Measurements from ENCODE around the gene DHTKD1. TPM values are rescaled to one million over a fixed set of nuclear protein-coding genes. Genes with fewer than 3 reads are reported as not detected.
"Not testable (repeated sequence)": the region's sequence is repeated elsewhere in the genome, so short reads cannot be mapped to it uniquely, and the experiment has no call there.

Gene DHTKD1
- total RNA-seq, 1 donor from 2014 or later, result 31.7 TPM

DNA sequence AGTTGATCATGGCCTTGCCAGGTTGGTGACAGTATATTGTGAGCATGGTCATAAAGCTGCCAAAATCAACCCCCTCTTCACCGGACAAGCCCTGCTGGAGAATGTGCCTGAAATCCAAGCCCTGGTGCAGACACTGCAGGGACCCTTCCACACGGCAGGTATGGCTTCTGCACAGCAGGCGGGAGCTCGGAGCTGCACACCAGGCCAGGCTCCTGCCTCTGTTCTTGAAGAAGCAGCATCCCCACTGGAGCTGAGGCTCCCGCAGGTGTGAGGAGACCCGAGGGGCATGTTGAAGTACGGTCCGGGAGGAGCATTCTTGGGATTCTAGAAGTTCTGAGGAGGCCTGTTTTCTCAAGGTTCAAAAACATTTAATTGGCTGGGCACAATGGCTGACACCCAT, 12.7 kb downstream of the DHTKD1 start:
- Mint-ChIP-seq H3K27ac (ENCODE audit: unreplicated experiment) (no peak overlapping the region), H3K36me3 (ENCODE audit: low read depth, unreplicated experiment) (peaks cover 14% of the 10 kb centered on the region)
- TF ChIP-seq, protein P1, sequence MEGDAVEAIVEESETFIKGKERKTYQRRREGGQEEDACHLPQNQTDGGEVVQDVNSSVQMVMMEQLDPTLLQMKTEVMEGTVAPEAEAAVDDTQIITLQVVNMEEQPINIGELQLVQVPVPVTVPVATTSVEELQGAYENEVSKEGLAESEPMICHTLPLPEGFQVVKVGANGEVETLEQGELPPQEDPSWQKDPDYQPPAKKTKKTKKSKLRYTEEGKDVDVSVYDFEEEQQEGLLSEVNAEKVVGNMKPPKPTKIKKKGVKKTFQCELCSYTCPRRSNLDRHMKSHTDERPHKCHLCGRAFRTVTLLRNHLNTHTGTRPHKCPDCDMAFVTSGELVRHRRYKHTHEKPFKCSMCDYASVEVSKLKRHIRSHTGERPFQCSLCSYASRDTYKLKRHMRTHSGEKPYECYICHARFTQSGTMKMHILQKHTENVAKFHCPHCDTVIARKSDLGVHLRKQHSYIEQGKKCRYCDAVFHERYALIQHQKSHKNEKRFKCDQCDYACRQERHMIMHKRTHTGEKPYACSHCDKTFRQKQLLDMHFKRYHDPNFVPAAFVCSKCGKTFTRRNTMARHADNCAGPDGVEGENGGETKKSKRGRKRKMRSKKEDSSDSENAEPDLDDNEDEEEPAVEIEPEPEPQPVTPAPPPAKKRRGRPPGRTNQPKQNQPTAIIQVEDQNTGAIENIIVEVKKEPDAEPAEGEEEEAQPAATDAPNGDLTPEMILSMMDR (IDR thresholded peaks at IDR 0.05; ENCODE audit: unreplicated experiment), result no peak

DNA sequence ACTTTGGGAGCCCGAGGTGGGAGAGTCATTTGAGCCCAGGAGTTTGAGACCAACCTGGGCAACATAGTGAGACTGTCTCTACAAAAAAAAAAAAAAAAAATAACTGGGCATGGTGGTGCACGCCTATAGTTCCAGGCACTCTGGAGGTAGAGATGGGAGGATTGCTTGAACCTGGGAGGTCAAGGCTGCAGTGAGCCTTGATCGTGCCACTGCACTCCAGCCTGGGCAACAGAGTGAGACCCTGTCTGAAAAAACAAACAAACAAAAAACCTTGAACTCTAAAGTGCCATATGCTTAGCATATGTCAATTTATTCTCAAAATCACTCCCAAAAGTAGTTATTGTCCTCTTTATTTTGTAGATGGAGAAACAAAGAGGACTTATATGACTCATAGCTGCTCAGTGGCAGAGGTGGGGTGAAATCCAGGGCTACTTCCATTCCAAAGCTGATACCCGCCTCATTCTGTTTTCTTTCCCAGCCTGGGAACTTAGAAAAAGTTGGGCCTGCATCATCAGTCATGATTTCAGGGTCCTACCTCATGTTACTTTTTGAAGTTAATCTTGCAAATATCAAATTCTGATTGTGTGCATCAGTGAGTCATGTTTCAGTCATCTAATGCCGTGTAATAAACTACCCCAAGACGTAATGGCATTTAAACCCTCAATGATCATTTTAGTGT, 13.3 kb downstream of the DHTKD1 start:
- DNase-seq (ENCODE audit: low spot score), result no peak
- H3K9me3 Mint-ChIP-seq (ENCODE audit: unreplicated experiment), result no peaks in the 10 kb centered on the region
- H3K4me1 Mint-ChIP-seq (ENCODE audit: unreplicated experiment), result no peaks in the 10 kb centered on the region
- H3K36me3 Mint-ChIP-seq (ENCODE audit: low read depth, unreplicated experiment), result peaks cover 16% of the 10 kb centered on the region
- TF ChIP-seq, protein P1 (IDR thresholded peaks at IDR 0.05; ENCODE audit: unreplicated experiment), result no peak
- no peak overlapping the region for H3K27ac Mint-ChIP-seq (ENCODE audit: unreplicated experiment)
- H3K27me3 Mint-ChIP-seq (ENCODE audit: unreplicated experiment), result no peaks in the 10 kb centered on the region
- H3K4me3 Mint-ChIP-seq (ENCODE audit: unreplicated experiment), result no peak overlapping the region

More for the DNA sequence above, 12.7 kb downstream of the DHTKD1 start:
- no peaks in the 10 kb centered on the region for H3K4me1 Mint-ChIP-seq (ENCODE audit: unreplicated experiment)
- no peaks in the 10 kb centered on the region for H3K27me3 Mint-ChIP-seq (ENCODE audit: unreplicated experiment)
- H3K4me3 Mint-ChIP-seq (ENCODE audit: unreplicated experiment), result no peak overlapping the region
- no peaks in the 10 kb centered on the region for H3K9me3 Mint-ChIP-seq (ENCODE audit: unreplicated experiment)
- no peak for DNase-seq (ENCODE audit: low spot score)

DNA sequence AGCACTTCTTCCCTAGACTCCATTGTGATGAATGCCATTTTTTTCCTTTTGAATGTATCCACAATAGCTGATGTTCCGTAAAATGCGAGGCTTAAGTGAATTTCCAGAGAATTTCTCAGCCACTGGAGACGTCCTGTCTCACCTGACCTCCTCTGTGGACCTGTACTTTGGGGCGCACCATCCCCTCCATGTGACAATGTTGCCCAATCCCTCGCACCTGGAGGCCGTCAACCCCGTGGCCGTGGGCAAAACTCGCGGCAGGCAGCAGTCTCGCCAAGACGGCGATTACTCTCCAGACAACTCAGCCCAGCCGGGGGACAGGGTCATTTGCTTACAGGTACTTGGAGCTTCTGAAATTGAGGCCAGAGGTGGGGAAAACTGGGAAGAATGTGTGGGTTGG, 20.2 kb downstream of the DHTKD1 start:
- TF ChIP-seq, protein P1 (IDR thresholded peaks at IDR 0.05; ENCODE audit: unreplicated experiment), result no peak
- H3K4me1 Mint-ChIP-seq (ENCODE audit: unreplicated experiment), result no peaks in the 10 kb centered on the region
- H3K9me3 Mint-ChIP-seq (ENCODE audit: unreplicated experiment), result no peaks in the 10 kb centered on the region
- H3K4me3 Mint-ChIP-seq (ENCODE audit: unreplicated experiment), result peak overlapping the region; percentile 34
- peaks cover 46% of the 10 kb centered on the region for H3K36me3 Mint-ChIP-seq (ENCODE audit: low read depth, unreplicated experiment)
- H3K27me3 Mint-ChIP-seq (ENCODE audit: unreplicated experiment), result no peaks in the 10 kb centered on the region
- no peak for DNase-seq (ENCODE audit: low spot score)
- H3K27ac Mint-ChIP-seq (ENCODE audit: unreplicated experiment), result peak overlapping the region; percentile 30

DNA sequence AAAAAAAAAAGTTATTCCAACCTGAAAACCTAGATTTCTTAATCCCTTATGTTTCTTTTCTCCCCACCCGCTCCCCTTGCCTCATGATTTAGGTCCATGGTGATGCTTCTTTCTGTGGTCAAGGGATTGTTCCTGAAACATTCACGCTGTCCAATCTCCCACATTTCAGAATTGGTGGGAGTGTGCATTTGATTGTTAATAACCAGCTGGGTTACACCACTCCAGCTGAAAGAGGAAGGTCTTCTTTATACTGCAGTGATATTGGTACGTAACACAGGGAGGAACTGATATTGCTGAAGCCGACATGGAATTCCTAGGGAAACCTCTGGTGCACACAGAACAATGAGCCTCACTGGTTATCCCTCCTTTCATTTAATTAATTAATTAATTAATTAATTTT, 22.7 kb downstream of the DHTKD1 start:
- TF ChIP-seq, protein P1 (IDR thresholded peaks at IDR 0.05; ENCODE audit: unreplicated experiment), result no peak
- no peak for DNase-seq (ENCODE audit: low spot score)
- H3K4me1 Mint-ChIP-seq (ENCODE audit: unreplicated experiment), result no peaks in the 10 kb centered on the region
- H3K27me3 Mint-ChIP-seq (ENCODE audit: unreplicated experiment), result no peaks in the 10 kb centered on the region
- no peak overlapping the region for H3K27ac Mint-ChIP-seq (ENCODE audit: unreplicated experiment)
- H3K9me3 Mint-ChIP-seq (ENCODE audit: unreplicated experiment), result no peaks in the 10 kb centered on the region
- H3K36me3 Mint-ChIP-seq (ENCODE audit: low read depth, unreplicated experiment), result peaks cover 45% of the 10 kb centered on the region
- H3K4me3 Mint-ChIP-seq (ENCODE audit: unreplicated experiment), result no peak overlapping the region

DNA sequence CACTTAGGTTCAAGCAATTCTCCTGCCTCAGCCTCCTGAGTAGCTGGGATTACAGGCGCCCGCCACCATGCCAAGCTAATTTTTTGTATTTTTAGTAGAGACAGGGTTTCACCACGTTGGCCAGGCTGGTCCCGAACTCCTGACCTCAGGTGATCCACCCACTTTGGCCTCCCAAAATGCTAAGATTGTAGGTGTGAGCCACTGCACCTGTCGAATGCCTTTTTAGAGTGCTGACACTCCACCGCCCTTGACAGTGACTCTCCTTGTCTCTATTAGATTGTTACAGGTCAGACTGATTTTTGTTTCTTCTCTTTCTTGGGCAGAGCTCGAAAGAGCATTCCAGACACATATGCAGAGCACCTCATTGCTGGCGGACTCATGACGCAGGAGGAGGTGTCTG, 28.6 kb downstream of the DHTKD1 start:
- H3K27me3 Mint-ChIP-seq (ENCODE audit: unreplicated experiment); H3K27ac Mint-ChIP-seq (ENCODE audit: unreplicated experiment); H3K4me3 Mint-ChIP-seq (ENCODE audit: unreplicated experiment); H3K9me3 Mint-ChIP-seq (ENCODE audit: unreplicated experiment); H3K4me1 Mint-ChIP-seq (ENCODE audit: unreplicated experiment); DNase-seq (ENCODE audit: low spot score): not testable (repeated sequence)
- H3K36me3 Mint-ChIP-seq (ENCODE audit: low read depth, unreplicated experiment), result peaks cover 36% of the 10 kb centered on the region
